Ammon's horn (tissue), 1 donor: Measurements from ENCODE around the gene ADAMTS15.

Experiments used
- DNase-seq: peaks from one replicate; pipeline ENCODE4 v3.0.0-alpha.2; 2016; ENCODE audit warnings: low spot score

The ADAMTS15 gene

DNA sequence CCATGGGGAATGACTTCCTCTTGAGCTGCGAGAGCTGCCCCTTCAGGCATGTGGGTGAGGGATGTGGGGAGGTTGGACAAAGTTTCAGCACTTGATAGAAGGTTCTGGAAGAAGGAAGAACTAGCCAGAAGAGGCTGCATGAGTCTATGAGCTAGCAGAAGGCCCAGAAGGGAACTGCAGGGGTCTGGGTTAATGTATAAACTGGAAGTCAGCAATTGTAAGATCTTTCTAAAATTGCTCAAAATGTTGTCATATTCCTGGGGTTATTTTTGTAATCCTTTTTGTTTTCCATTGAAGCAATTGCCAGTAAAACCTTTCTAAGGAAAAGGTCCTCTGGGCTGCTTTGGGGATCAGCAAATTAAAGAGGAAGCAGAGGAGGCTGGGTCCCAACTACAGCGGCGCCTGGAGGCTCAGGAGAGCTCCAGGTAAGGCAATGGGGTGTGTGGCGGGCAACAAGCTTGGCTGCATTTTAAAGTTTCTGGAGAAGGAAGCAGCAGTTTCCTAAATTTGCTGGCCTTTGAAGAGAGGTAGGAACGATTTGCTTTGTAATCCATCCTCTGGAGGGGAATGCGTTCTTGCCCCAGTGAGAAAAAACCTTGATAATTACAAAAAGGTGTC lies 29.2 kb downstream of the ADAMTS15 start:
- no peak for DNase-seq

DNA sequence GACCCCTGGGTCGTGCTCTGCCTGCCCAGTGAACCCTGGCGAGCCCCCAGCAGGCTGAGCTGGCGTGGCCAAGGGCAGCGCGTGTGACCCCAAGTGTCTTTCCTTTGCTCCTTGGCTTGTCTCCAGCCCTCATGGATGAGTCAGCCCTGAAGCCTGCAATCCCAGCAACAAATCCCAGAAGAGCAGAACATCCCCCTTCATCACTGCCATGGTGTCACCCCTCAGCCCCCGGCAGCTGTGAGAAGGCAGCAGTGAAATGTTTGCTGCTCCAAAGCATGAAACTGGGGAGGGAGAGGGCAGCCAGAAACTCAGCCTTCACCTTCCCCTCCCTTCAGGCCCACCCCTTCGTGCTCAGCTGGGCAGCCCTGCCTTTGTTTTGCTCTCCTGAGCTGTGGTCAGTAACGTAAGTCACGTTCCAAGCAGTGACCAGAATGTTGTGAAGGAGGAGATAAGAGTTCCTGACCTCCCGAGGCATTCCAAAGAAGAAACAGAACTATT lies 29.8 kb downstream of the ADAMTS15 start:
- DNase-seq, result no peak

DNA sequence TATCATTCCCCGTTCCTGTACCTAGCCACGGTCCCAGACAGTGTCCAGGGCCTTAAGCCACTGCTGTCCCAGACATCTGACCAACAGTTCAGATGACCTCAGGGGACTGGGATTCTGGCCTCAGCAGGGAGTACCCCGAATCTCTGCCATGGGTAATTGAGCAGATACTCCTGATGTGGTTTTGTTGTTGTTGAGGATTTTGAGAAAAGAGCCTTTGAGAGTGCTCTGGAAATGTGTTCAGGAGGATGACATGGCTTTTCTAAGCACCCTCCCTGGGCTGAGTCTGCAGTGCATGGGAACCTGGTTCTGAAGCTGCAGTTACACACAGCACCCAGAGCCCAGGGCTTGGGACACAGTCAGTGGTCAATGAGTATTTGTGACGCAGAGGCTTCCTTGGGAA lies 30.4 kb downstream of the ADAMTS15 start:
- DNase-seq, result no peak

DNA sequence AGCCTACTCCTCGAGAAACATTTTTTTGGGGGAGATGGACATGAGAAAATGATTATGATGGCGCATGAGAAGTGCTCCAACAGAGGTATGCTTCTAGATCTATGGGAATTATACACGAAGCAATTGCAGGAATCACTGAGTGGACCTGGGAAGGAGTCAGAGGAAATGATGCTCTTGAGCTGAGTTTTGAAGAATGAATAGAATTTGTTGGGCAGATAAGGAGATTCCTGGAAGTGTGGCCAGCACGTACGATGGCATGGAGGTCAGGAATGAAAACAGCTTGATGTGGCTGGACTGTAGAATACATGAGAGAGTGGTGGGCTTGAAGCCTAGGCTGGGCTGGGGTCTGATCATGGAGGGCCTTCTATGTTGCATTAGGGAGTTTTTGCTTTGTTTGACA lies 31.7 kb downstream of the ADAMTS15 start:
- no peak for DNase-seq

DNA sequence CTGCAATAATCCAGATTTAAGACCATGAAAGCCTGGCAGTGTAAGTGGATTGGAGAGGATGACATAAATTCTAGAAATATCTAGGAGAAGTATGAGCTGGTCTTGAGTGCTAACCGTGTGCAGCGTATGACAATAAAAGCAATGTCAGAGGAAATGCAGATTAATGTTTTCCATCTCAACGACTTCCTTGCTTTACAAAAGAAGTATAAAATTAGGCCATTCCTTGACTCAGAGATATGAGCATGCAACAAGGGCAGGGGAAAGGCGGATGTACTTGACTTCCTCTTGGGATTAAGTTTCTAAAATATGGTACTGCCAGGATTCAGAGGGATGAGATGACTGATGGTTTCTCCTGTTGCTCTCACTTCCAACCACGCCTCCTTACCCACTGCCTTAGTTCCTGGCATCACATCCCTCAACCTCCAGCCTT lies 32.3 kb downstream of the ADAMTS15 start:
- DNase-seq, result no peak

DNA sequence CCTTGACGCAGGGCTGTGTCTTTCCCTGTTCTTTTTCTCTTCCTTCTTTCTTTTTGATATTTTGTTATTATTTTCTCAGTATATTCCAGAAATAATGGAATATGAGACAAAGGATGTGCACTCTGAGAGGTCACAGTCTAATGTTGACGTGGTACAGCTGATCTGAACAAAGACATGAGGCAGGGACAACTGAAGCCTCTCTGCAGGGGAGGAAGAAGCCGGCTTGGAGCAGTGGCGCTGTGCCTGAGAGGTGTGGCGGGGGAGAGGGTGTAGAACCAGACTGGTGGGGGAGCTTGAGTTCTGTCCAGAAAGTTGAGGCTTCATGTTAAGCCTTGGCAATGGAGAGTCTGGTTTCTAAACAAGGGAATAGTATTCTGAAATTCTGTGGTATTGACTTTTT lies 34.7 kb downstream of the ADAMTS15 start:
- no peak for DNase-seq

DNA sequence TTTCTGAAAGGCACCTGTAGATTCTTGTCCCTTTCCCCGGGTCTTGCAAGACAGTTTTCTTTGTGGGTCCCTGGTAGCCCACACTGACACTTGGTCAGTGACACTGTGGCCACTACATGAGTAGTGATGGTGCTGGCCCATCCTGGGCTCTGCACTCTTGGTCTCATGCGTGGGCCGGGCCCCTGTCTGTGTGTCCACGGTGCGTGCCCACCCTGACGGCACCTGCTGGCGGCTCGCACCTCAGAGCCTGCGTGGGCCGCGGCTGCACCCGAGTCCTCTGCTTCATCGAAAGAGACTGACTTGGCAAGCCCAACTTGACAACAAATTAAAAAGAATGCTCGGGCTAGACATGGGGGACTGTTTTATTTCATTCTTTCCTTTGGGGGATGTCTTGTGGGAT lies 37.5 kb downstream of the ADAMTS15 start:
- DNase-seq, result no peak

DNA sequence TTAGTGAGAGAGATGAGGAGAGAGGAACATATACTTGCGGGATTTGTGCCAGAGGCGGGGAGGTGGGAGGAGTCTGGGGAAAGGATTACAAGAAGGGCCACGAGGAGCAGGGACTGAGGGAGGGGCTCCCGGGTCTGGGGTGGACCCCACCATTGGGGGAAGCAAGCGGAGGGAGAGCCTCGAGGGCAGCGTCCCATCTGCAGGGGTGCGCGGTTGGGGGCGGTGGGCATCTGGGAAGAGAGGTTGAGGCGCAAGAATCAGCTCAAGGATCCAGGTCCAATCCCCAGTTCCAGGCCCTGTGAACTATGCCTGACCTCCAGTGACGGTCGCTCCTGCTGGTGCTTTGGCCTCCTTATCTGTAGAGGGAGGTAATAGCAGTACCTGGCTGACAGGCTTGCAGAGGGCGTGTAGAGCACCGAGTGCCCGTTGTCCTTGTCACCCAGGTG lies 38.0 kb downstream of the ADAMTS15 start:
- DNase-seq, result no peak

DNA sequence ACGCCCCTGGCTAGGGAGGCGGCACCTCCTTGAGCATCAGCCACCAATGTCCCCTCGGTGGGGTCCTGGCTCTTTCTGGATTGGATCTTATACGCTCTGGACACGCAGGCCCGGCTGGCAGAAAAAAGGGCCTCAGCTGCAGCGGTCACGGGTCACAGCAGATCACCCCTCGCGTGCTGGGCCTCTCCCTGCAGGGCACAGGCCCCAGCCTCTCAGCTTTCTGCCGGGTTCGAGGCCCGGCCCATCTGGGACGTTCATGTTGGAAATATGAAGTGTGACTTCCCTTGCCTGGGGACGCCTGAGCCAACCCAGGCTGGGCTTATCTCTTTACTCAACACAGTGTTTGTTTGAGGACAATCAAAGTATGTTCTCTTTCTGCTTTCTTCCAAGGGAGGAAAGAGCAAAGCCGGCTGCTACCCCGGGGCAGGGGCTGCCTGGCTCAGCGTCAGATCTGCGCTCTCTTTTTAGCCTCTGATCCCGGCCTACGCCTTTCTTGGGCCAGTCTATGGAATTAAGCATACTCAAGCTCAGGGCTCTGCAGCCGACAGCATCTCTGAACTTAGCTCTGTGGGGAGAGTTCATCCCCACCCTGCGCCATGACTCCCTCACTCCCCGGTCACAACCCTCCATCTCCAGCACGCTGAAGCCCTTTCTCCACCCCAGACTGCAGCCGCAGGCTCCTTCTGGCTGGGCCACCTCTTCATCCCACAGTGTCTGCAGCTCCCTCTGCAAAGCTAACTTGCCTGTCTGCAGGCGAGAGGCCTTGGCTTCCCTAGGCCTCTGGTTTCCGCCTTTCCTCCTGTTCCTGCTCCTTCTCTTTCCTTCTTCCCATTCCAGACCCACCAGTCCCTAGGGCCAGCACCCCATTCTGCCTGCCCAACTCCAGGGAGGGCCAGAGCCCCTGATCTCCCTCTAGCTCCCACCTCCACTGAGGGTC lies 38.8 kb downstream of the ADAMTS15 start:
- DNase-seq, result no peak

DNA sequence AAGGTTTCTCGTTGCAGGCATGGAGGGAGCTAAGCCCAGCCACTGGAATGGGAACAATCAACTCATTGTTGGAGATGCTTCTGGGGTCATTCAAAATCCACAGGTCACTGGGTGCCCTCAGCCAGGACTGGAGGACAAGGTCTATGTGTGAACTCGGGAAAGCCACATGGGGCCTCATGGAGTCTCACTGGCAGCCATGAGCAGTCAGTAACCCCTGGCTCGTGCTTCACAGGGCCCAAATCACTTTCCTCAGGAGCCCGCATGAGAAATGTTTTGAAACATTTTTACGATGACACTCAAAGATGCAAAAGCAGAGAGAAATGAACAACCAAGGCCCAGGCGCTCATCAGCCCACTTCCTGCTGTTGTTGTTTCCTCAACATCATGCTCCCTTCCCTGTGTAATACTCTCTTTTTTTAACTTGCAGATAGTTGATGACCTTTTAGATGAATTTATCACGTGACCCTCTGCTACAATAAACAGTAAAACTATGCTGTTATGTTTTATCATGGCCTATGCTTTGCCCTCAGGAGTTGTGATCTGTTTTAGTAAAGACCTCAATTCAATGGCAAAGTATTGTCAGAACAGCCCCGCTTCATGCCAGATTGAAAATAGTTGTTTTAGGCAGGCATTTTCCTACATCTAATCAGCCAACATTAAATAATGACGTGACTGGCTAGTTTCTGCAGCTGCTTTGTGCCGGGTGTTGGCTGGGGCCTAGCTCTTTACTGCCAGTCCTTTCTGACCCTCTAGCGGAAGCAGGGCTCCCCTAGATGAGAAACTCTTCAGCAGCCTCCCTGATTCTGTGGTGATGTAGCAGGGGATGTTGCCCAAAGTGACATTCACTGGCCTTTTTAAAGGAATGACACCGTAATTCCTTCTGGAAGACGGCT lies 39.7 kb downstream of the ADAMTS15 start:
- DNase-seq, result no peak

DNA sequence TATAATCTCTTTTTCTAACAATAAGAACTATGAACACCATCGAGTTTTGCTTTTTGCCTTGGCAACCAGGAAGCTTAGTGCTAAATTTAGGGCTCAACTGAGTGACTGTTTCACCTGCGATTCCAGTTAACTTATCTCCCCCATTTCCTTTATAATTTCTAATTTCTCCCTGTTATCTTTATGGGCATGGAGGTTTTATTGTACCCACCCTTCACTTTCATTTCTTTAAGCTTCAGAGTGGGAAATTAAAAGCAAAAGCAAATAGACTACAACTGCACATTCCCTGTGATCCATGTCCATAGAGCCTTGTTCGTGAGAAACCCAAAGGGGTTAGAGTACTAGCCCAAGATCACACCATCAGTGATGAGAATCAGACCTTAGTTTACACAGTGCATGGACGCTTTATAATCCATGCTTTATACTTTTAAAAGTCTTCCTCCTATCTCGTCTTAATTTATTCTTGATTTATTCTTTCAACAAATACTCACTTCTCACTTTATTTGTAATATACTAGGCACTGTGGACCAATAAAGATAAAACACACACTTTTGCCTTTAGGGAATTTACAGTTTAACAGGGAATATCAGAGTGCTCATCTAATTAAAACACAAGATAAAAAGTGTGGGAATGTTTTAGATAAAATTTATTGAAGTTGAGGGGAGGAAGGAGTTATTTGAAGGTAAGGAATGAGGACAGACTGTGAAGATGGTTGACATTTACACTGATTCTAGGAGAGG lies 40.6 kb downstream of the ADAMTS15 start:
- no peak for DNase-seq

DNA sequence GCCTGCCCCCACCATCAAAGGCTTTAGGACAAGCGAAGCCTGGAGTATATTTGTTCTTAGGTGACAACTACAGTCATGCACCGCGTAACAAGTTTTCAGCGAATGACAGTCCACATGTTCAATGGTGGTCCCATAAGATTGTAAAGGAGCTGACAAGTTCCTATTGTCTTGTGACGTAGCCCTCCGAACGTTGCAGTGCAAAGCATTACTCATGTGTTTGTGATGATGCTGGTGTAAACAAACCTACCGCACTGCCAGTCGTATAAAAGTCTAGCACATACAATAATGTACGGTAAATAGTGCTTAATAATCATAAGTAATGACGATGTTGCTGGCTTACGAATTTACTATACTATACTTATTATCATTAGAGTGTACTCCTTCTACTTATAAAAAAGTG lies 41.3 kb downstream of the ADAMTS15 start:
- DNase-seq, result no peak

DNA sequence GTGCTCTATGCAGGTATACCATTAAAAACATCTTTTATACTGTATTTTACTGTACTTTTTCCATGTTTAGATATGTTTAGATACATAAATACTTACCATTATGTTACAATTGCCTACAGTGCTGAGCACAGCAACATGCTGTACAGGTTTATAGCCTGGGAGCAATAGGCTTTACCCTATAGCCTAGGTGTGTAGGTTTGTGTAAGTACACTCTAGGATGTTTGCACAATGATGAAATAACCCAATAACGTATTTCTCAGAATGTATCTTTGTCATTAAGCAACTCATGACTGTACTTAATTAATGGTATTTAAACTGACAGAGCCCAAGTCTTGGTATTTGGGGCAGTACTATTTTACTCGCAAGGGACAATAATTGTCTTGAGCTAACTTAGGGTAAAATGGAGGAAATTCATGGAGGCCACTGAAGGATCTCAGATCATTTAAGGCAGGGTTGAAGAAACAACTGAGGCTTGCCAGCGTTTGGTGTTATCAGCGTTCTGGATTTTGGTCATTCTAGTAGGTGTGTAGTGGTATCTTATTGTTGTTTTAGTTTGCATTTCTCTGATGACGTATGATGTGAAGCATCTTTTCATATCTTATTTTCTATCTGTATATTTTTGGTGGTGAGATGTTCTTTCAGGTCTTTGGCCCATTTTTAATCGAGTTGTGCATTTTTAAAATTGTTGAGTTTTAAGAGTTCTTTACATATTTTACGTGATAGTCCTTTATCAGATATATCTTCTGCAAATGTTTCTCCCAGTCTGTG lies 42.4 kb downstream of the ADAMTS15 start:
- DNase-seq, result no peak

DNA sequence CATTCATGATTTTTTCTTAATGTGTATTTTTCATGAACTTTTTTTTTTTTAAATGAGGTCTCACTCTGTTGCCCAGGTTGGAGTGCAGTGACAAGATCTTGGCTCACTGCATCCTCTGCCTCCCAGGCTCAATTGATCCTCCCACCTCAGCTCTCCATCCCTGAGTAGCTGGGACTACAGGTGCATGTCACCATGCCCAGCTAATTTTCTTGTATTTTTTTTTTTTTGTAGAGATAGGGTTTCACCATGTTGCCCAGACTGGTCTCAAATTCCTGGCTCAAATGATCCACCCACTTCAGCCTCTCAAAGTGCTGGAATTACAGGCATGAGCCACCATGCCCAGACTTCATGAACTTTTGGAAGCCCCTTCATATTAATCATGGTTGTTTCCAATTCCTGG lies 49.7 kb downstream of the ADAMTS15 start:
- DNase-seq, result no peak

DNA sequence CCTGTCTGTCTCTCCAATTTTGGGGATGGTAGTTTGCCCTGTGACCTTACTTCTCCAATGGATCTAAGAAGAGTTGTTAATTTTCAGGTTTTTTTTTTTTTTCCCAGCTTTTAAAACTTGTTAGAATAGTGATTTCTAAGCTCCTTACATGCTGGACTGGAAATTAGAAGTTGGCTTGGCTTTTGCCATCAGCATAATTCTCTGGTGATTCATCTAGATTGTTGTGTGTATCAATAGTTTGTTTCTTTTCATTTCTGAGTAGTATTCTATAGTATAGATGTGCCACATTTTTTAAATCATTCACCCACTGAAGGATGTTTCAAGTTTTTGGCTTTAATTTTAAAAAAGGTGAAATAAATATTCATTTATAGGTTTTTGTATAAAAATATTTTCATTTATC lies 51.4 kb downstream of the ADAMTS15 start:
- no peak for DNase-seq

DNA sequence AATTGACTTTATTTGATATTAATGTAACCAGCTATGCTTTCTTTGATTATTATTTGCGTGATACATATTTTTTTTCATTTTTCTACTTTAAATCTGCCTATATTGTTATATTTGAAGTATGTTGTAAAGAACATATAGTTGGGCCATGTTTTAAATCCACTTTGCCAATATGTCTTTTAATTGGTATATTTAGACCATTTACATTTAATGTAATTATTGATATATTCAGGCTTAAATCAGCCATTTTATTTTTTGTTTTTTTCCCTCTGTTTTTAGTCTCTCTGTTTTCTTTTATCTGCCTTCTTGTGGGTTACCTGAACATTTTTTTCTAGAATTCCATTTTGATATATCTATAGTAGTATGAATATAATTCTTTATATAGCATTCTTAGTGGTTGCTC lies 55.9 kb downstream of the ADAMTS15 start:
- DNase-seq, result no peak

DNA sequence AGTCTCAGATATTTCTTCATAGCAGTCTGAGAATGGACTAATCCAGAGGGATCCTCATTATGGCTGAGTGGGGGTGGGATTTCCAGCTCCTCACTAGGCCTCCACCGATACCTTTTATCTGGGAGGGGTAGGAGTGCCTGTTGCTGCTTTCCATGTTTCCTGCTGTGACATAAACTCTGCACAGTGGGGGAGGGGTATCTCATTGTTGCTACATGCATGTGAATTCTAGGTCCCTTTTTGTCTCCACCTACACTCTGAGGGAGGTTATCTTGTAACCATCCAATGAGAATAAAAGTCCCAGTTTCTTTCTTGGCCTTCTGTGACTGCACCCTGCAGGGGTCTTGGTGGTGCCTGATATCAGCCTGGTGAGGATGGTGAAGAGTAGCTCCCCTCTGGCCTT lies 60.5 kb downstream of the ADAMTS15 start:
- no peak for DNase-seq

DNA sequence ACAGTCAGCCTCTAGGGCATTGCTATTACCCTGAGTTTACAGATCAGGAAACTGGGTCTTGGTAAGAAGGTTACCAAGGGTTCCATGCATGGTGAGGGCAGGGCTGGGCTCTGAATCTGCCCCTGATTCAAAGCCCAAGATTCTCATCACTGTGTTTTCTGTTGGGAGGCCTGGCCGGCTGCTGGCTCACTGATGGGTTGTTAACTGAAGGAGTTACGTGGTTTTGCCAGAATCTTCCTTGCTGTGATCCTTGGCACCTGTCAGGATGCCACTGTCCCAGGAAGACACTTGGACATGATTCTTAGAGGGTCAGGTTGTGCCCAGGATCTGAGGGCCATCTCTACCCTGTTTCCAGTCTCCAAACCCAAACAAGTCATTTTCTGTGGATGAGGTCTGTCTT lies 61.5 kb downstream of the ADAMTS15 start:
- no peak for DNase-seq

DNA sequence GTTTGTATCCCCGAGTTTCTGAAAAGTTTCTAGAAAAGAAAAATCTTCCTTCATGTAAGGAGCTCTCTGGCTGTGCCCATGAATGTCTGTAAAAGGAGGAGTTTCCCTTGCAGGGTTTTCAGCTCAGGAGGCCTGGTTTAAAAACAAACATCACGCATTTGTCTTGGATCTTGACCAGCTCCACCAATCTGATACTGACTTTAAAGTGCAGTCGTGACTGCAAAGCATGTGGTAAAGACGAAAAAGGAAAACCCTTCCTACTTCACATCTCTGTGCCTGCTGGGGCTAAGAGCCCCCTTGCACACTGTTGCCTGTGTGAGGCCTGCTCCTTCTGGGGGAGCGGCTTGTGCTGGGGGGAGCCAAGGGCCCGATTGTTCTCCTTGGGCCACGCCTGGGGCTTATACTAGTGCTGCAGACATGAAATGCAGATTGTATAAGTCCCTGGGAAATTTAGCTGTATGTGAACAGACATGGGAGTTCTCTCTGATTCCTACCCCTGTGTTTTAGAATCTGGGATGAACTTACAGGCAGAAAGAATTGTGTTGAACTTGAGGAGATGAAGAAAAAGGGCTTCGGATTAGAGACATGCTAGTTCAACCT lies 62.1 kb downstream of the ADAMTS15 start:
- DNase-seq, result no peak

DNA sequence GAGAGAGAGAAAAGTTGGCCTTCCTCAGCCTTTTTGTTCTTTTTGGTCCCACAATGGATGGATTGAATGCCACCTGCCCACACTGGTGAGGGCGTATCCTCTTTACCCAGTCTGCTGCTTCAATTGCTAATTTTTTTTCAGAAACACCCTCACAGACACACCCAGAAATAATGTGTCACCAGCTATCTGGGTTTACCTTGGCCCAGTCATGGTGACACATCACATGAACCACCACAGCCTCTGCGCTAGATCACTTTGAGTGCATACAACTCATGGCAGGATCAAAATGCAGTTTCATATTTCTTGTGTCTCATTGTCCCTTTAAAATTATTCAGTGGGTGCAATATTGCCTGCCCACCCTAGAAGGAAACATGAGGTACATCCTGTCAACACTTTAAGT lies 63.3 kb downstream of the ADAMTS15 start:
- no peak for DNase-seq
